Measurements from ENCODE around the gene MGAT4C.
"Not testable (repeated sequence)": the region's sequence is repeated elsewhere in the genome, so short reads cannot be mapped to it uniquely, and the experiment has no call there.

Gene MGAT4C

GRCh38 chr12:86122846-86123468, 133.2 kb downstream of the MGAT4C start:
- no peak for DNase-seq

GRCh38 chr12:86118161-86118560, 138.0 kb downstream of the MGAT4C start:
- DNase-seq = no peak

GRCh38 chr12:86117711-86118110, 138.5 kb downstream of the MGAT4C start:
- no peak for DNase-seq

- DNase-seq = no peak
Measured at GRCh38 chr12:86104087-86104486, 152.1 kb downstream of the MGAT4C start.

- no peak for DNase-seq
Measured at GRCh38 chr12:86097161-86097560, 159.0 kb downstream of the MGAT4C start.

GRCh38 chr12:86091681-86092080, 164.5 kb downstream of the MGAT4C start:
- no peak for DNase-seq

- DNase-seq = no peak
Measured at GRCh38 chr12:86081843-86082242, 174.3 kb downstream of the MGAT4C start.

- DNase-seq = not testable (repeated sequence)
Measured at GRCh38 chr12:86059052-86059451, 197.1 kb downstream of the MGAT4C start.

GRCh38 chr12:86057092-86057845, 198.9 kb downstream of the MGAT4C start:
- DNase-seq = no peak

- no peak for DNase-seq
Measured at GRCh38 chr12:86052921-86053320, 203.3 kb downstream of the MGAT4C start.

- no peak for DNase-seq
Measured at GRCh38 chr12:86050010-86050409, 206.2 kb downstream of the MGAT4C start.

- DNase-seq = no peak
Measured at GRCh38 chr12:86044396-86044795, 211.8 kb downstream of the MGAT4C start.

- no peak for DNase-seq
Measured at GRCh38 chr12:86042062-86042461, 214.1 kb downstream of the MGAT4C start.

- no peak for DNase-seq
Measured at GRCh38 chr12:86018361-86018760, 237.8 kb downstream of the MGAT4C start.

- no peak for DNase-seq
Measured at GRCh38 chr12:86015026-86015425, 241.2 kb downstream of the MGAT4C start.

- no peak for DNase-seq
Measured at GRCh38 chr12:86006727-86007126, 249.5 kb downstream of the MGAT4C start.

GRCh38 chr12:85998074-85998473, 258.1 kb downstream of the MGAT4C start:
- no peak for DNase-seq

- DNase-seq = no peak
Measured at GRCh38 chr12:85996280-85996679, 259.9 kb downstream of the MGAT4C start.

- DNase-seq = no peak
Measured at GRCh38 chr12:85993746-85994145, 262.4 kb downstream of the MGAT4C start.

- no peak for DNase-seq
Measured at GRCh38 chr12:85985996-85986395, 270.2 kb downstream of the MGAT4C start.

GRCh38 chr12:85983601-85984000, 272.6 kb downstream of the MGAT4C start:
- no peak for DNase-seq

GRCh38 chr12:85979641-85980040, 276.6 kb downstream of the MGAT4C start:
- no peak for DNase-seq

- DNase-seq = no peak
Measured at GRCh38 chr12:85975716-85976115, 280.5 kb downstream of the MGAT4C start.

GRCh38 chr12:85971800-85972199, 284.4 kb downstream of the MGAT4C start:
- no peak for DNase-seq

- no peak for DNase-seq
Measured at GRCh38 chr12:85968606-85969005, 287.6 kb downstream of the MGAT4C start.

Measured in activated naive CD4-positive, alpha-beta T cell treated with anti-CD3 and anti-CD28 coated beads, Interleukin-2, amount 50 U/mL, for 16 hours (primary cell).